Esophagus muscularis mucosa (tissue), 4 donors: ENCODE results near the gene AFF3. TPM values are rescaled to one million over a fixed set of nuclear protein-coding genes. Genes with fewer than 3 reads are reported as not detected.
"Not testable (repeated sequence)": the region's sequence is repeated elsewhere in the genome, so short reads cannot be mapped to it uniquely, and the experiment has no call there.

Source experiments
- DNase-seq: peaks from one replicate; pipeline ENCODE4 v3.0.0-alpha.2; 2017; ENCODE audit errors: extremely low spot score
- H3K27ac ChIP-seq, 4 donors: fragments of 200-600 bp; sonication (generic); replicated peaks in 1 of 4; 1 replicate in 3 of 4; 2 replicates in 1 of 4; pipeline ENCODE4 v1.5.1; 2016 to 2019; ENCODE audit warnings: mild to moderate bottlenecking in 1 of 4
- H3K27me3 ChIP-seq, 4 donors: fragments of 200-600 bp; sonication (generic); one replicate each; pipeline versions ENCODE4 v1.5.1 to v1.6.0; 2016 to 2019
- H3K36me3 ChIP-seq, 4 donors: fragments of 200-600 bp; sonication (generic); one replicate each; pipeline ENCODE4 v1.5.1; 2016 to 2019
- H3K4me1 ChIP-seq, 4 donors: fragments of 200-600 bp; sonication (generic); one replicate each; pipeline ENCODE4 v1.5.1; 2016 to 2019
- H3K4me3 ChIP-seq, 4 donors: fragments of 200-600 bp; sonication (generic); 1 replicate in 2 of 4; 2 replicates in 2 of 4; pipeline ENCODE4 v1.5.1; 2016 to 2019; ENCODE audit warnings: mild to moderate bottlenecking in 4 of 4, moderate library complexity in 1 of 4
- H3K9me3 ChIP-seq, 4 donors: fragments of 200-600 bp; sonication (generic); 1 replicate in 3 of 4; 2 replicates in 1 of 4; pipeline ENCODE4 v1.5.1; 2016 to 2019
- EP300 ChIP-seq: sonication (generic); formaldehyde crosslinking; IDR thresholded peaks from one replicate; pipeline ENCODE4 v1.6.1; 2017; ENCODE audit warnings: antibody characterized with exemption
- POLR2A ChIP-seq: fragments of 450-650 bp; IDR thresholded peaks from one replicate; pipeline ENCODE4 v1.6.1; 2017; ENCODE audit warnings: antibody characterized with exemption, moderate library complexity, mild to moderate bottlenecking, low read depth
- POLR2AphosphoS5 ChIP-seq, 2 donors: sonication (generic); formaldehyde crosslinking; IDR thresholded peaks; one replicate each; pipeline ENCODE4 v1.6.1; 2017; ENCODE audit warnings: antibody characterized with exemption in 2 of 2
- WGBS: methylation state at CpG from one replicate; pipeline ENCODE4 v1.1.5; 2018; 5-methylcytosine and 5-hydroxymethylcytosine counted together
- intact Hi-C: fragments of 100-400 bp; cut with DNase I; formaldehyde crosslinking; loops from one replicate; pipeline ENCODE4 v1.15.1; 2023
- total RNA-seq, 4 donors: library from RNA; depleted of rRNA; stranded (reverse); fragments of >200 nt; gene quantifications; one replicate each; pipeline versions ENCODE4 v1.1.0 to v1.2.1, GENCODE V29; 2016
- TF ChIP-seq, protein P1 (sequence below), 3 experiments: fragments of 200-600 bp in 2 of 3; fragments of 450-650 bp in 1 of 3; sonication (generic) in 2 of 3; IDR thresholded peaks; one replicate each; pipeline ENCODE4 v1.5.1; 2017 to 2019; ENCODE audit warnings: antibody characterized with exemption in 3 of 3, mild to moderate bottlenecking in 2 of 3, moderate library complexity in 1 of 3

AFF3 gene
- total RNA-seq, 4 donors from 2014 or later: 36.4 to 99.5 (median 56.9) TPM

DNA sequence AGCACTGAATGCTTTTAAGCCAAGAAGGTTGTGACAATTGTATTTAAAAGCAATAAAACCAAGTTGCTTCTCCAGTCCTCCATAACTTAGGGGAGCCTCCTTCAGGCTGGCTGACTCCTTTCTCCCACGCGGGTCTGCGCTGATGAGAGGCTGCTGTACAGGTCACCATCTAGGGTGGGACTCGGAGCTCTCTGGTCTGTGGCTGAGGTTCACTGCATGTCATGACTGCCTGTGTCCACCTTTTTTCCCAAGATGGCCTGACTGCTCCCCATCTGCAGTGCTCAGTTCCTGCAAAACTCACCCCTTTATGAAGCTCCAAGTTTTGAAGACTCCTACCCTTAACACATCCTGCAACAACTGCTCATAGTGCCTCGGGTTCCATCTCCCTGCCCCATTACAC is 194.4 kb downstream of the AFF3 start:
- no peak overlapping the region for H3K27ac ChIP-seq
- no peak overlapping the region for H3K4me3 ChIP-seq
- intact Hi-C loops: no loop called here
- H3K27me3 ChIP-seq: no peaks in the 10 kb centered on the region
- peaks cover 0 to 3% (median 0%) of the 10 kb centered on the region in 4 donors for H3K36me3 ChIP-seq
- WGBS: 95% methylated on average over 5 of the region's 5 CpGs
- H3K4me1 ChIP-seq: no peaks in the 10 kb centered on the region
- H3K9me3 ChIP-seq: no peaks in the 10 kb centered on the region
- peak; percentile 53 for DNase-seq
- TF ChIP-seq POLR2A (no peak), EP300 (no peak)

DNA sequence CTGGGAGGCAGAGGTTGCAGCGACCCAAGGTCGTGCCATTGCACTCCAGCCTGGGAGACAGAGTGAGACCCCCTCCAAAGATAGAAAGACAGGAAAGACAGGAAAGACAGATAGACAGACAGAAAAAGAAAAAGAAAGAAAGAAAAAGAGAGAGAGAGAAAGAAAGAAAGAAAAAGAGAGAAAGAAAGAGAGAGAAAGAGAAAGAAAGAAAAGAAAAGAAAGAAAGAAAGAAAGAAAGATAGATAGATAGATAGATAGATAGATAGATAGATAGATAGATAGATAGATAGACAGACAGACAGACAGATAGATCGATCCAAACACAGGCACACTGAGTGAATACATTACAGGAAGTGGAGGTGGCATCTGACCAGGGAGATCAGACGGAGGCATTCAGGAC is 195.0 kb downstream of the AFF3 start:
- H3K27me3 ChIP-seq, H3K9me3 ChIP-seq, intact Hi-C loops, H3K4me3 ChIP-seq, H3K4me1 ChIP-seq, H3K36me3 ChIP-seq, DNase-seq, H3K27ac ChIP-seq: not testable (repeated sequence)
- 92% methylated on average over 4 of the region's 4 CpGs for WGBS

DNA sequence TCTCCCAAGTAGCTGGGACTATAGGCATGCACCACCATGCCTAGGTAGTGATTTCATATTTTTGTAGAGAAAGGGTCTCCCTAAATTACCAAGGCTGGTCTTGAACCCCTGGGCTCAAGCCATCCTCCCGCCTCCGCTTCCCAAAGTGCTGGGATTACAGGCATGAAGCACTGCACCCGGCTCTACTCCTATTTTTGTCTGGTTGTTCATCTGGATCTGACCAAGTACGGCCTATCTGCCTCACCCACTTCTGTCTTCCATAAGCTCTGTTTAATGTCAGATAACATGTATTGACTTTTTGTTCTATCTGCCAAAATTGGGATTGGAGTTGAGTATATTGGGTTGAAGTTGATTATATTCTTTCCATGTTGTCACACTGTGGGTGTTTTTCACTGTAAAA is 198.4 kb downstream of the AFF3 start:
- Histone ChIP-seq H3K9me3 (no peaks in the 10 kb centered on the region), H3K27me3 (no peaks in the 10 kb centered on the region), H3K4me3 (no peak overlapping the region), H3K27ac (no peak overlapping the region), H3K4me1 (no peaks in the 10 kb centered on the region), H3K36me3 (peaks cover 0 to 3% (median 0%) of the 10 kb centered on the region in 4 donors)
- WGBS: 99% methylated on average over 4 of the region's 4 CpGs
- intact Hi-C loops: no loop called here
- TF ChIP-seq POLR2AphosphoS5 (IDR thresholded peaks at IDR 0.05) (no peak), EP300 (no peak), POLR2A (no peak)
- TF ChIP-seq, protein P1, sequence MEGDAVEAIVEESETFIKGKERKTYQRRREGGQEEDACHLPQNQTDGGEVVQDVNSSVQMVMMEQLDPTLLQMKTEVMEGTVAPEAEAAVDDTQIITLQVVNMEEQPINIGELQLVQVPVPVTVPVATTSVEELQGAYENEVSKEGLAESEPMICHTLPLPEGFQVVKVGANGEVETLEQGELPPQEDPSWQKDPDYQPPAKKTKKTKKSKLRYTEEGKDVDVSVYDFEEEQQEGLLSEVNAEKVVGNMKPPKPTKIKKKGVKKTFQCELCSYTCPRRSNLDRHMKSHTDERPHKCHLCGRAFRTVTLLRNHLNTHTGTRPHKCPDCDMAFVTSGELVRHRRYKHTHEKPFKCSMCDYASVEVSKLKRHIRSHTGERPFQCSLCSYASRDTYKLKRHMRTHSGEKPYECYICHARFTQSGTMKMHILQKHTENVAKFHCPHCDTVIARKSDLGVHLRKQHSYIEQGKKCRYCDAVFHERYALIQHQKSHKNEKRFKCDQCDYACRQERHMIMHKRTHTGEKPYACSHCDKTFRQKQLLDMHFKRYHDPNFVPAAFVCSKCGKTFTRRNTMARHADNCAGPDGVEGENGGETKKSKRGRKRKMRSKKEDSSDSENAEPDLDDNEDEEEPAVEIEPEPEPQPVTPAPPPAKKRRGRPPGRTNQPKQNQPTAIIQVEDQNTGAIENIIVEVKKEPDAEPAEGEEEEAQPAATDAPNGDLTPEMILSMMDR (IDR thresholded peaks at IDR 0.05): no peak
- peak; percentile 39 for DNase-seq

DNA sequence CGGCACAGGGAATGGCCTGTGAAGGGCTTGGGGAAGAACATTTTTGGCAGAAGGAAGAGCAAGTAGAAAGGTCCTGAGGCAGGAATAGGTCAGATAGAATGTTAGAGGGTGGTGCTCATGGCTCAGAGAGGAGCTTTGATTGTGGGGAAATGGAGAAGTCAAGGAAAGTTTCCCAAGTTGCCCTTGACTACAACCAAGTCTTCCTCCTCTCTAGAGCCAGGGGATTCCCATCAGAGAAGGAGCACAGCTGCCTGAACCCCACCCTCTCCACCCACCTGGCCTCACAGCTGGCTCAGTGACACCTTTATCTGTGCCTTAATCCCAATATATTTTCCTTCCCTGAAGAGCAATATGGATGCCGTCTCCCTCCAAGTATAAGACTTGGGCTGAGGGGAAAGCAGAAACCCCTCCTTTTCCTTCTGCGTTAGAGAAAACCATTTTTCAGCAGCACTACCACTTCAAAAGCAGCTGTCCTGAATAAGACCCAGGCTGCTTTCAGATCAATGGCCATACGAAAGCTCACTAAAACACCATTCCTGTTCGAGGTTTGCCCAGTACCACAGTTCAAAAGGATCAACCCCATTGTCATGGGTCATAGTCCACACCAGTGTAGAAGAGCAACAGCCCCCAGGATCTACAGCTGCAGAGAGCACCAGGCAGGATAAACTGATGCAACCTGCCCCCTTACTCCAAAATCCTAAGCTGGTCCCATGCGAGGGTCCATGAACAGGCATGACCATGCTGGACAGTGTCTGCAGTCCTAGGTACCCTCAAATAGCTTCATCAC is 199.6 kb downstream of the AFF3 start:
- no peak overlapping the region for H3K4me3 ChIP-seq
- TF ChIP-seq EP300: no peak
- TF ChIP-seq POLR2AphosphoS5 (IDR thresholded peaks at IDR 0.05): no peak
- TF ChIP-seq POLR2A: no peak
- TF ChIP-seq, protein P1 (IDR thresholded peaks at IDR 0.05): no peak
- intact Hi-C loops: no loop called here
- H3K9me3 ChIP-seq: no peaks in the 10 kb centered on the region
- no peaks in the 10 kb centered on the region for H3K27me3 ChIP-seq
- peak; percentile 84 for DNase-seq
- H3K4me1 ChIP-seq: no peaks in the 10 kb centered on the region
- peaks cover 0 to under 1% (median 0%) of the 10 kb centered on the region in 4 donors for H3K36me3 ChIP-seq
- no peak overlapping the region for H3K27ac ChIP-seq
- WGBS: 91% methylated on average over 6 of the region's 6 CpGs

DNA sequence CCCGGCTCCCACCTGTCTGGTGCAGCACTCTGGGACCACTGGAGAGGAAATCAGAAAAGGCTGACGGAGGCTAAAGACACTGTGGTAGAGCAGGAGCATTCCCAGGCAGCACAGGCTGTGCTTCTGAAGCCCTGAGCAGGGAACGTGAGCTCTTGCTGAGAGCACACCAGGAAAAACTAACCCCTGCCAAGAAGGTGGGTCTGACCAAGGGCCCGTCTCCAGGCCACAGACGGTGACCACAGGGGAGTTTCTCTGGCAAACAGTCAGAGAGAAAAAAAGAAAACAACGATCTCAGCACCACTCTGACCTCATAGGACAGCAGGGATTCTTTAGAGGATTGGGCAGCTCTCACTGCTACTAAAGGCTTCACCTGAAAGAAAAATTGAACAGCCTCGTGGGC is 201.4 kb downstream of the AFF3 start:
- DNase-seq: peak; percentile 53

More for the DNA sequence above, 201.4 kb downstream of the AFF3 start:
- Histone ChIP-seq H3K4me3 (no peak overlapping the region), H3K9me3 (no peaks in the 10 kb centered on the region), H3K36me3 (peaks cover 0 to 3% (median 0%) of the 10 kb centered on the region in 4 donors), H3K4me1 (no peaks in the 10 kb centered on the region), H3K27me3 (no peaks in the 10 kb centered on the region), H3K27ac (no peak overlapping the region)
- TF ChIP-seq POLR2A: no peak
- TF ChIP-seq EP300: no peak
- TF ChIP-seq POLR2AphosphoS5 (IDR thresholded peaks at IDR 0.05): no peak
- TF ChIP-seq, protein P1 (IDR thresholded peaks at IDR 0.05): no peak
- intact Hi-C loops: no loop called here
- WGBS: 66% methylated on average over 4 of the region's 7 CpGs
